AG10803 (cell line): ENCODE measurements around the gene AGXT2.

Source experiments
- DNase-seq: peaks from one replicate; pipeline ENCODE4 v3.0.0; 2010; ENCODE audit warnings: low read depth
- H3K4me3 ChIP-seq: 2 replicates; pipeline ENCODE4 v1.5.1; 2011; ENCODE audit warnings: mild to moderate bottlenecking, low read length, control low read depth
- TF ChIP-seq, protein P1 (sequence below): conservative IDR thresholded peaks from 2 replicates; pipeline ENCODE4 v1.5.1; 2011; ENCODE audit warnings: mild to moderate bottlenecking, low read length, control low read depth, inconsistent platforms

AGXT2 gene

GRCh38 chr5:35056686-35057085 is 8.9 kb upstream of the AGXT2 start:
- peak; percentile 29 for DNase-seq
- no peak overlapping the region for H3K4me3 ChIP-seq
- TF ChIP-seq, protein P1, sequence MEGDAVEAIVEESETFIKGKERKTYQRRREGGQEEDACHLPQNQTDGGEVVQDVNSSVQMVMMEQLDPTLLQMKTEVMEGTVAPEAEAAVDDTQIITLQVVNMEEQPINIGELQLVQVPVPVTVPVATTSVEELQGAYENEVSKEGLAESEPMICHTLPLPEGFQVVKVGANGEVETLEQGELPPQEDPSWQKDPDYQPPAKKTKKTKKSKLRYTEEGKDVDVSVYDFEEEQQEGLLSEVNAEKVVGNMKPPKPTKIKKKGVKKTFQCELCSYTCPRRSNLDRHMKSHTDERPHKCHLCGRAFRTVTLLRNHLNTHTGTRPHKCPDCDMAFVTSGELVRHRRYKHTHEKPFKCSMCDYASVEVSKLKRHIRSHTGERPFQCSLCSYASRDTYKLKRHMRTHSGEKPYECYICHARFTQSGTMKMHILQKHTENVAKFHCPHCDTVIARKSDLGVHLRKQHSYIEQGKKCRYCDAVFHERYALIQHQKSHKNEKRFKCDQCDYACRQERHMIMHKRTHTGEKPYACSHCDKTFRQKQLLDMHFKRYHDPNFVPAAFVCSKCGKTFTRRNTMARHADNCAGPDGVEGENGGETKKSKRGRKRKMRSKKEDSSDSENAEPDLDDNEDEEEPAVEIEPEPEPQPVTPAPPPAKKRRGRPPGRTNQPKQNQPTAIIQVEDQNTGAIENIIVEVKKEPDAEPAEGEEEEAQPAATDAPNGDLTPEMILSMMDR, result no peak

GRCh38 chr5:35052838-35053237 is 5.1 kb upstream of the AGXT2 start:
- TF ChIP-seq, protein P1, result no peak
- no peak overlapping the region for H3K4me3 ChIP-seq
- DNase-seq, result no peak

GRCh38 chr5:35050541-35051126 is 2.9 kb upstream of the AGXT2 start:
- TF ChIP-seq, protein P1, result no peak
- no peak for DNase-seq
- no peak overlapping the region for H3K4me3 ChIP-seq

GRCh38 chr5:35048910-35049309 is 1.2 kb upstream of the AGXT2 start:
- no peak overlapping the region for H3K4me3 ChIP-seq
- TF ChIP-seq, protein P1, result no peak
- DNase-seq, result no peak

DNA sequence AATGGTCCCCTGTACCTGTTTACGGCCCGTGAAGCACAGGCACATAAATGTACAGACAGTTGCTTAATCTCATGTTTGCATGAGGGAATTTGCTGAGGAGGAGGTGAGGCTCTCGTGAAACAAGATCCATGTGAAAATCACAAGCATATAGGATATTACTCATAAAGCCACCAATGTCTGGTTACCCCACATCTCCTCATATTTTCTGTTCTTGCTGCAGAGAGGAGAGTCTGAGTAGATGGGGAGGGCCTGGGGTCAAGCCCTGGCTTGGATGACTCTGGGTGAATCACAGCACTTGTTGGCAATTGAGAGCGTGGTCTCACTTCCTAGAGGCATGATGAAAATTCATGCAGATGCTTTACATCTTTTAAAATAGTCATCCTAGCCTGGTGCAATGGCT is 975 bp downstream of the AGXT2 start:
- peak; percentile 90 for DNase-seq
- no peak overlapping the region for H3K4me3 ChIP-seq
- TF ChIP-seq, protein P1, result no peak

- no peak for DNase-seq
- H3K4me3 ChIP-seq, result no peak overlapping the region
- TF ChIP-seq, protein P1, result no peak
Observed at GRCh38 chr5:35045280-35045679, 2.5 kb downstream of the AGXT2 start.

DNA sequence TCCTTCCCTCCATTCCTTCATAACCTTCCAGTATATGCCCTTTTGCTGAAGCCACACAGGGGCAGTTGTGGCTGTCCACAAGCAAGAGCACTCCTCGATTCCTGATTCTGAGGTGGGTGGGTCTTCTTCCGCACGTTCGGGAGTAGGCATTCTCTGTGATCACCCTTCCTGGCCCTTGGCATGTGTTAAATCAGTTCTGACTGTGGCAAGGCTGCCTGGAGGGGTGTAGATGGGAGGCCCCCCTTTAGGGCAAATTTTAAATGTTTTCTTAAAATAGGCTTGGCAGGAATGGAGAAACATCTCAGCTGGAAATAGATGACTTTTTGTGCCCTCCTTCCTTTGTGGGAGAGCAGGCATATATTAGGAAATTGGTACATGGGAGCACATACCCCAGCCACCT is 3.1 kb downstream of the AGXT2 start:
- TF ChIP-seq, protein P1, result no peak
- DNase-seq, result no peak
- no peak overlapping the region for H3K4me3 ChIP-seq
